Measurements from ENCODE around the gene WBP2NL.

GRCh38 chr22:41991111-41991510 lies 7.5 kb upstream of the WBP2NL start:
- TF ChIP-seq, protein P1, sequence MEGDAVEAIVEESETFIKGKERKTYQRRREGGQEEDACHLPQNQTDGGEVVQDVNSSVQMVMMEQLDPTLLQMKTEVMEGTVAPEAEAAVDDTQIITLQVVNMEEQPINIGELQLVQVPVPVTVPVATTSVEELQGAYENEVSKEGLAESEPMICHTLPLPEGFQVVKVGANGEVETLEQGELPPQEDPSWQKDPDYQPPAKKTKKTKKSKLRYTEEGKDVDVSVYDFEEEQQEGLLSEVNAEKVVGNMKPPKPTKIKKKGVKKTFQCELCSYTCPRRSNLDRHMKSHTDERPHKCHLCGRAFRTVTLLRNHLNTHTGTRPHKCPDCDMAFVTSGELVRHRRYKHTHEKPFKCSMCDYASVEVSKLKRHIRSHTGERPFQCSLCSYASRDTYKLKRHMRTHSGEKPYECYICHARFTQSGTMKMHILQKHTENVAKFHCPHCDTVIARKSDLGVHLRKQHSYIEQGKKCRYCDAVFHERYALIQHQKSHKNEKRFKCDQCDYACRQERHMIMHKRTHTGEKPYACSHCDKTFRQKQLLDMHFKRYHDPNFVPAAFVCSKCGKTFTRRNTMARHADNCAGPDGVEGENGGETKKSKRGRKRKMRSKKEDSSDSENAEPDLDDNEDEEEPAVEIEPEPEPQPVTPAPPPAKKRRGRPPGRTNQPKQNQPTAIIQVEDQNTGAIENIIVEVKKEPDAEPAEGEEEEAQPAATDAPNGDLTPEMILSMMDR (conservative IDR thresholded peaks at IDR 0.05; ENCODE audit: low read length) = no peak
- no peak for TF ChIP-seq EZH2phosphoT487 (IDR thresholded peaks at IDR 0.05; ENCODE audit: borderline replicate concordance, low read depth, low read length)
